ENCODE data around the gene MICU2. TPM values are rescaled to one million over a fixed set of nuclear protein-coding genes. Genes with fewer than 3 reads are reported as not detected.

MICU2 gene
- total and polyA plus RNA-seq, 10 of the 15 experiments (the other 5 are each of a cell fraction or from before 2014, with no cell fraction given) = 17.7 to 56.6 (median 43.8) TPM

GRCh38 chr13:21528616-21529015, 75.4 kb downstream of the MICU2 start:
- no peaks in the 10 kb centered on the region for H4K20me1 ChIP-seq (ENCODE audit: control insufficient read depth, insufficient read depth)
- SMC1A ChIA-PET (ENCODE audit: uncharacterized antibody, unreplicated experiment) = no interaction called here
- BruUV-seq (replicated peaks) = no TSS peak
- no peaks in the 10 kb centered on the region for H3K27me3 ChIP-seq (replicated peaks in 1 of 2; ENCODE audit: control insufficient read depth in 2 of 2, insufficient read depth in 2 of 2, low read length in 1 of 2)
- H3K4me3 ChIP-seq = no peak overlapping the region
- no peaks in the 10 kb centered on the region for H3K79me2 ChIP-seq (ENCODE audit: control insufficient read depth, insufficient read depth, low read length)
- RAD21 ChIA-PET (ENCODE audit: unreplicated experiment) = interaction anchor here (0.8 kb wide), 1 partner anchor 11 kb away, joined by 3 read pairs; no protein-coding TSS in a partner anchor
- no peaks in the 10 kb centered on the region for H3K4me1 ChIP-seq (ENCODE audit: control insufficient read depth, insufficient read depth, low read length)
- H3K9me3 ChIP-seq (replicated peaks; ENCODE audit: control insufficient read depth, insufficient read depth, low read length) = no peaks in the 10 kb centered on the region
- no peak overlapping the region for H3K9ac ChIP-seq (ENCODE audit: control insufficient read depth, insufficient read depth, low read length)
- in situ Hi-C loops (cut with MboI) = loop anchor here (5.0 kb wide), 1 partner anchor 49 kb away; no protein-coding TSS in a partner anchor
- FAIRE-seq = no peak
- H2AFZ ChIP-seq (ENCODE audit: control insufficient read depth, low read depth, low read length) = no peak overlapping the region
- CTCF ChIA-PET = no interaction called here
- H3K4me2 ChIP-seq (ENCODE audit: control insufficient read depth, insufficient read depth) = no peak overlapping the region
- POLR2A ChIA-PET = no interaction called here
- H3K27ac ChIP-seq (ENCODE audit: control insufficient read depth, insufficient read depth) = no peak overlapping the region
- WGBS (ENCODE audit: insufficient coverage, insufficient replicate concordance, low lambda C conversion rate, missing lambda C conversion rate) = 98% methylated on average over 6 of the region's 6 CpGs
- intact Hi-C loops (cut with micrococcal nuclease; ENCODE audit: unreplicated experiment) = no loop called here
- DNase-seq (ENCODE audit: low read depth, low spot score) = no peak
- peaks cover 0 to 7% of the 10 kb centered on the region in 2 experiments; a peak in 1 of 4 replicates for H3K36me3 ChIP-seq (ENCODE audit: control insufficient read depth in 2 of 2, insufficient read depth in 2 of 2, low read length in 1 of 2)
- ATAC-seq = no peak
- no peak for TF ChIP-seq IKZF1 (conservative IDR thresholded peaks at IDR 0.05)

- H3K9ac ChIP-seq (ENCODE audit: control insufficient read depth, insufficient read depth, low read length) = no peak overlapping the region
- intact Hi-C loops (cut with micrococcal nuclease; ENCODE audit: unreplicated experiment) (no loop called here), in situ Hi-C loops (cut with MboI) (loop anchor here (5.0 kb wide), 1 partner anchor 50 kb away; no protein-coding TSS in a partner anchor)
- WGBS (ENCODE audit: insufficient coverage, insufficient replicate concordance, low lambda C conversion rate, missing lambda C conversion rate) = 98% methylated on average over 6 of the region's 6 CpGs
- no peak overlapping the region for H3K4me3 ChIP-seq
- DNase-seq (ENCODE audit: low read depth, low spot score) = no peak
- H3K79me2 ChIP-seq (ENCODE audit: control insufficient read depth, insufficient read depth, low read length) = no peaks in the 10 kb centered on the region
- POLR2A ChIA-PET = no interaction called here
- RAD21 ChIA-PET (ENCODE audit: unreplicated experiment) = interaction anchor here (0.6 kb wide), 1 partner anchor 510 kb away, joined by 3 read pairs; no protein-coding TSS in a partner anchor
- BruUV-seq (replicated peaks) = no TSS peak
- H4K20me1 ChIP-seq (ENCODE audit: control insufficient read depth, insufficient read depth) = no peaks in the 10 kb centered on the region
- no peaks in the 10 kb centered on the region for H3K27me3 ChIP-seq (replicated peaks in 1 of 2; ENCODE audit: control insufficient read depth in 2 of 2, insufficient read depth in 2 of 2, low read length in 1 of 2)
- no peak overlapping the region for H3K27ac ChIP-seq (ENCODE audit: control insufficient read depth, insufficient read depth)
- H2AFZ ChIP-seq (ENCODE audit: control insufficient read depth, low read depth, low read length) = no peak overlapping the region
- no peak overlapping the region for H3K4me2 ChIP-seq (ENCODE audit: control insufficient read depth, insufficient read depth)
- SMC1A ChIA-PET (ENCODE audit: uncharacterized antibody, unreplicated experiment) = no interaction called here
- ATAC-seq = no peak
- CTCF ChIA-PET = interaction anchor here (0.6 kb wide), 1 partner anchor 28 kb away, joined by 3 read pairs; no protein-coding TSS in a partner anchor
- TF ChIP-seq ZNF274 (IDR thresholded peaks at IDR 0.05; ENCODE audit: insufficient read depth, insufficient read length) (no peak), CHD2 (IDR thresholded peaks at IDR 0.05; ENCODE audit: borderline replicate concordance, low read depth, low read length) (no peak), RCOR1 (conservative IDR thresholded peaks at IDR 0.05; ENCODE audit: low read depth, low read length) (no peak), ZSCAN29 (IDR thresholded peaks at IDR 0.05) (no peak)
- no peak for FAIRE-seq
- H3K36me3 ChIP-seq (ENCODE audit: control insufficient read depth in 2 of 2, insufficient read depth in 2 of 2, low read length in 1 of 2) = peaks cover 0 to 7% of the 10 kb centered on the region in 2 experiments; a peak in 1 of 4 replicates
- no peaks in the 10 kb centered on the region for H3K9me3 ChIP-seq (replicated peaks; ENCODE audit: control insufficient read depth, insufficient read depth, low read length)
- no peaks in the 10 kb centered on the region for H3K4me1 ChIP-seq (ENCODE audit: control insufficient read depth, insufficient read depth, low read length)
Measured at GRCh38 chr13:21526707-21527540, 77.0 kb downstream of the MICU2 start.

All from GM12878 (cell line).